A549 (cell line): ENCODE results near the gene NEDD4L.

Experiments used
- BHLHE40 ChIP-seq: IDR thresholded peaks from 2 replicates; pipeline ENCODE4 v1.6.1; 2012; ENCODE audit warnings: low read depth, low read length, inconsistent platforms
- EHMT2 ChIP-seq: fragments of 200-600 bp; sonication (generic); IDR thresholded peaks from 2 replicates; pipeline ENCODE4 v1.6.1; 2016; ENCODE audit warnings: antibody characterized with exemption, low read depth, mild to moderate bottlenecking, moderate library complexity
- EP300 ChIP-seq, 2 experiments: fragments of >200 bp; sonication (Bioruptor Twin); formaldehyde crosslinking; IDR thresholded peaks; 2 replicates in 1 of 2; 3 replicates in 1 of 2; pipeline ENCODE4 v1.6.1; 2016 to 2017
- ESRRA ChIP-seq: fragments of 150-350 bp; IDR thresholded peaks from 2 replicates; pipeline ENCODE4 v1.6.1; 2014; ENCODE audit warnings: mild to moderate bottlenecking, low read length, borderline replicate concordance
- PHF8 ChIP-seq: fragments of 200-600 bp; sonication (generic); IDR thresholded peaks from 2 replicates; pipeline ENCODE4 v1.6.1; 2016; ENCODE audit warnings: low read depth, mild to moderate bottlenecking, antibody characterized with exemption, moderate library complexity, borderline replicate concordance
- POLR2A ChIP-seq: IDR thresholded peaks from 2 replicates; pipeline ENCODE4 v1.6.1; 2012; ENCODE audit warnings: mild to moderate bottlenecking, low read length
- POLR2AphosphoS2 ChIP-seq: conservative IDR thresholded peaks from 2 replicates; pipeline ENCODE4 v1.6.1; 2012; ENCODE audit warnings: low read length, improper control_type of control experiment, inconsistent platforms
- RAD21 ChIP-seq, 2 experiments: fragments of >200 bp in 1 of 2; sonication (Bioruptor Twin) in 1 of 2; formaldehyde crosslinking in 1 of 2; IDR thresholded peaks in 1 of 2; conservative IDR thresholded peaks in 1 of 2; 2 replicates in 1 of 2; 3 replicates in 1 of 2; pipeline ENCODE4 v1.6.1; 2012 to 2018; ENCODE audit warnings: inconsistent platforms in 1 of 2
- RCOR1 ChIP-seq: fragments of 150-350 bp; IDR thresholded peaks from 2 replicates; pipeline ENCODE4 v1.6.1; 2014; ENCODE audit warnings: antibody characterized with exemption, low read length, low read depth
- RFX5 ChIP-seq: fragments of 450-650 bp; IDR thresholded peaks from 2 replicates; pipeline ENCODE4 v1.7.1; 2014; ENCODE audit warnings: antibody characterized with exemption, mild to moderate bottlenecking, moderate library complexity
- TF ChIP-seq, protein P1 (sequence below): fragments of >200 bp; sonication (Bioruptor Twin); formaldehyde crosslinking; IDR thresholded peaks from 3 replicates; pipeline ENCODE4 v1.5.1; 2016
- TF ChIP-seq, protein P2 (sequence below): IDR thresholded peaks from 2 replicates; pipeline ENCODE4 v1.6.1; 2012
- TF ChIP-seq, protein P3 (sequence below): fragments of 200-600 bp; sonication (generic); IDR thresholded peaks from 2 replicates; pipeline ENCODE4 v1.6.1; 2016; ENCODE audit warnings: antibody characterized with exemption, mild to moderate bottlenecking, moderate library complexity
- TF ChIP-seq, protein P4 (sequence below): IDR thresholded peaks from 2 replicates; pipeline ENCODE4 v1.6.1; 2012

DNA sequence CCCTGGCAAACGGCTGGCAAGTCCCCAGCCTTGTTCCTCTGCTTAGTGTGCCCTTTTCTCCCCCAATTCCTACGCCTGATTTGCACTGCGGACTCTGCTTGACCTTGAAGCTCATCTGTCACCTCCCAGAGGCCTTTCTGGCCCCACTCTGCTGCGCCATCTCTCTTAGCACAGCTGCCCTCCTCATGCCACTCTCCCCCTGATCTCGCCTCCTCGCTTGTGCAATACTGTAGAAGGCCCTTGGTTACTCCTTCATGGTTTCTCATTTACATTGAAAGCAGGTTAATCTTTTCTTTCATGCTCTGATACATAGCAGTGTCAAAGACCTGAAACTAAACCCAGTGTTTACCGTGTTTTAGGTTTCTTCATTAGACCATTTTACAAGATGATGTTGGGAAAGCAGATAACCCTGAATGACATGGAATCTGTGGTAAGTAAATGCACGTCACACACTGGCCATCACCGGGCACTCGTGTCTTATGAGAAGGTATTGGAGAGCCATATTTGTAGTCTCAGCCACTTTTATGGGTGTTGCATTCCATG is 326.1 kb downstream of the NEDD4L start:
- TF ChIP-seq ESRRA (no peak), EHMT2 (no peak), EP300 (IDR thresholded peaks at IDR 0.05) (no peak), POLR2A (no peak), POLR2AphosphoS2 (no peak), RAD21 (conservative IDR thresholded peaks at IDR 0.05 in 1 of 2, IDR thresholded peaks at IDR 0.05 in 1 of 2) (no peak), RCOR1 (no peak), RFX5 (no peak), PHF8 (no peak), BHLHE40 (no peak)
- TF ChIP-seq, protein P1, sequence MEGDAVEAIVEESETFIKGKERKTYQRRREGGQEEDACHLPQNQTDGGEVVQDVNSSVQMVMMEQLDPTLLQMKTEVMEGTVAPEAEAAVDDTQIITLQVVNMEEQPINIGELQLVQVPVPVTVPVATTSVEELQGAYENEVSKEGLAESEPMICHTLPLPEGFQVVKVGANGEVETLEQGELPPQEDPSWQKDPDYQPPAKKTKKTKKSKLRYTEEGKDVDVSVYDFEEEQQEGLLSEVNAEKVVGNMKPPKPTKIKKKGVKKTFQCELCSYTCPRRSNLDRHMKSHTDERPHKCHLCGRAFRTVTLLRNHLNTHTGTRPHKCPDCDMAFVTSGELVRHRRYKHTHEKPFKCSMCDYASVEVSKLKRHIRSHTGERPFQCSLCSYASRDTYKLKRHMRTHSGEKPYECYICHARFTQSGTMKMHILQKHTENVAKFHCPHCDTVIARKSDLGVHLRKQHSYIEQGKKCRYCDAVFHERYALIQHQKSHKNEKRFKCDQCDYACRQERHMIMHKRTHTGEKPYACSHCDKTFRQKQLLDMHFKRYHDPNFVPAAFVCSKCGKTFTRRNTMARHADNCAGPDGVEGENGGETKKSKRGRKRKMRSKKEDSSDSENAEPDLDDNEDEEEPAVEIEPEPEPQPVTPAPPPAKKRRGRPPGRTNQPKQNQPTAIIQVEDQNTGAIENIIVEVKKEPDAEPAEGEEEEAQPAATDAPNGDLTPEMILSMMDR: no peak
- TF ChIP-seq, protein P2, sequence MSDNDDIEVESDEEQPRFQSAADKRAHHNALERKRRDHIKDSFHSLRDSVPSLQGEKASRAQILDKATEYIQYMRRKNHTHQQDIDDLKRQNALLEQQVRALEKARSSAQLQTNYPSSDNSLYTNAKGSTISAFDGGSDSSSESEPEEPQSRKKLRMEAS: no peak
- TF ChIP-seq, protein P3, sequence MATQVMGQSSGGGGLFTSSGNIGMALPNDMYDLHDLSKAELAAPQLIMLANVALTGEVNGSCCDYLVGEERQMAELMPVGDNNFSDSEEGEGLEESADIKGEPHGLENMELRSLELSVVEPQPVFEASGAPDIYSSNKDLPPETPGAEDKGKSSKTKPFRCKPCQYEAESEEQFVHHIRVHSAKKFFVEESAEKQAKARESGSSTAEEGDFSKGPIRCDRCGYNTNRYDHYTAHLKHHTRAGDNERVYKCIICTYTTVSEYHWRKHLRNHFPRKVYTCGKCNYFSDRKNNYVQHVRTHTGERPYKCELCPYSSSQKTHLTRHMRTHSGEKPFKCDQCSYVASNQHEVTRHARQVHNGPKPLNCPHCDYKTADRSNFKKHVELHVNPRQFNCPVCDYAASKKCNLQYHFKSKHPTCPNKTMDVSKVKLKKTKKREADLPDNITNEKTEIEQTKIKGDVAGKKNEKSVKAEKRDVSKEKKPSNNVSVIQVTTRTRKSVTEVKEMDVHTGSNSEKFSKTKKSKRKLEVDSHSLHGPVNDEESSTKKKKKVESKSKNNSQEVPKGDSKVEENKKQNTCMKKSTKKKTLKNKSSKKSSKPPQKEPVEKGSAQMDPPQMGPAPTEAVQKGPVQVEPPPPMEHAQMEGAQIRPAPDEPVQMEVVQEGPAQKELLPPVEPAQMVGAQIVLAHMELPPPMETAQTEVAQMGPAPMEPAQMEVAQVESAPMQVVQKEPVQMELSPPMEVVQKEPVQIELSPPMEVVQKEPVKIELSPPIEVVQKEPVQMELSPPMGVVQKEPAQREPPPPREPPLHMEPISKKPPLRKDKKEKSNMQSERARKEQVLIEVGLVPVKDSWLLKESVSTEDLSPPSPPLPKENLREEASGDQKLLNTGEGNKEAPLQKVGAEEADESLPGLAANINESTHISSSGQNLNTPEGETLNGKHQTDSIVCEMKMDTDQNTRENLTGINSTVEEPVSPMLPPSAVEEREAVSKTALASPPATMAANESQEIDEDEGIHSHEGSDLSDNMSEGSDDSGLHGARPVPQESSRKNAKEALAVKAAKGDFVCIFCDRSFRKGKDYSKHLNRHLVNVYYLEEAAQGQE: no peak
- TF ChIP-seq, protein P4, sequence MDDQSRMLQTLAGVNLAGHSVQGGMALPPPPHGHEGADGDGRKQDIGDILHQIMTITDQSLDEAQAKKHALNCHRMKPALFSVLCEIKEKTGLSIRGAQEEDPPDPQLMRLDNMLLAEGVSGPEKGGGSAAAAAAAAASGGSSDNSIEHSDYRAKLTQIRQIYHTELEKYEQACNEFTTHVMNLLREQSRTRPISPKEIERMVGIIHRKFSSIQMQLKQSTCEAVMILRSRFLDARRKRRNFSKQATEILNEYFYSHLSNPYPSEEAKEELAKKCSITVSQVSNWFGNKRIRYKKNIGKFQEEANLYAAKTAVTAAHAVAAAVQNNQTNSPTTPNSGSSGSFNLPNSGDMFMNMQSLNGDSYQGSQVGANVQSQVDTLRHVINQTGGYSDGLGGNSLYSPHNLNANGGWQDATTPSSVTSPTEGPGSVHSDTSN: no peak
